HG03354 (cell line): ENCODE measurements around the gene CDIPT.
A peak's percentile ranks its signal among the peaks of the same experiment; 100 is the strongest.

Experiments used
- ATAC-seq: cut with Tn5 transposase; IDR thresholded peaks from one replicate; pipeline ENCODE4 v1.9.1; 2021; ENCODE audit warnings: mild to moderate bottlenecking; ENCODE audit not compliant: unreplicated experiment, poor library complexity, severe bottlenecking

The CDIPT gene

GRCh38 chr16:29814592-29814991 lies 48.4 kb downstream of the CDIPT start:
- ATAC-seq, result no peak

- no peak for ATAC-seq
Measured at GRCh38 chr16:29813644-29814562, 49.1 kb downstream of the CDIPT start.

- no peak for ATAC-seq
Measured at GRCh38 chr16:29812754-29813643, 50.0 kb downstream of the CDIPT start.

DNA sequence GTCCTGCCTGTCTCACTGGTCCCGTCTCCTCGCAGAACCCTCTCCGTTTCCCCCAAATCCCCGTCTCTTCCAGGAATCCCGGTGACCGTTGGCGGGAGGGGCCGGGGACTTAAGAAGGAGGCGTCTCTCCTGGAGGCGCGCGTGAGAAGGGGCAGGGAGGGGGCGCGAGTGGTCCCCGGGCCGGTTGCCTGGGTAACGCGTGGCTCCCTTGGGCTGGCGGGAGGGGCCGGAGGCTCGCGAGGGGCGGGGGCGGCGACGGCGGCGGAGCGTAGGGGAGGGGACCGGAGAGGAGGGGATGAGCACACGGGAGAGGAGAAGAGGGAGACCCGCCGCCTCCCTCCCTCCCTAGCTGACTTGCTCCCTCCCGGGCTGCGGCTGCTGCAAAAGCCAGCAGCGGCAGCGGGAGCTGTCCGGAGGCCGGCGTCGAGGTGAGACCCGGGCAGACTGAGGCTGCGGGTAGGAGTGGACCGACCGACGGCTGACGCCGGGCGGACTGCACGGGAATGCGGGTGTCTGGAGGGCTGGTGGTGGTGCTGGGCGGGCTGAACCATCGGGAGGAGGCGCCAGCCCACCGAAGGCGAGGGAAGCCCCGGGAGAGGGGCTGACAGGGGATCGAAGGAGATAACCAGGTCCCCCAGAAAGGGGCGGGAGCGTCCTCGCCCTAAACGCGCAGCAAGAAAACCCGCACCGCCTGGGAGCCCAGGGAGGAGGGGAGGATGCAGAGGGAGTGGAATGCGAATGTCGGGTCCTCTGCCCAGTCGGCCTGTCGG lies 50.9 kb downstream of the CDIPT start, which contains the start of gene PRRT2:
Gene PRRT2, plus strand, starts transcription at position 298 of the 770 bp plus-strand sequence. CDS start 862 bp downstream, outside the sequence.
- no peak for ATAC-seq

- ATAC-seq, result peak; percentile 30
Measured at GRCh38 chr16:29811170-29811895, 51.7 kb downstream of the CDIPT start.

- ATAC-seq, result no peak
Measured at GRCh38 chr16:29810699-29811169, 52.3 kb downstream of the CDIPT start.

DNA sequence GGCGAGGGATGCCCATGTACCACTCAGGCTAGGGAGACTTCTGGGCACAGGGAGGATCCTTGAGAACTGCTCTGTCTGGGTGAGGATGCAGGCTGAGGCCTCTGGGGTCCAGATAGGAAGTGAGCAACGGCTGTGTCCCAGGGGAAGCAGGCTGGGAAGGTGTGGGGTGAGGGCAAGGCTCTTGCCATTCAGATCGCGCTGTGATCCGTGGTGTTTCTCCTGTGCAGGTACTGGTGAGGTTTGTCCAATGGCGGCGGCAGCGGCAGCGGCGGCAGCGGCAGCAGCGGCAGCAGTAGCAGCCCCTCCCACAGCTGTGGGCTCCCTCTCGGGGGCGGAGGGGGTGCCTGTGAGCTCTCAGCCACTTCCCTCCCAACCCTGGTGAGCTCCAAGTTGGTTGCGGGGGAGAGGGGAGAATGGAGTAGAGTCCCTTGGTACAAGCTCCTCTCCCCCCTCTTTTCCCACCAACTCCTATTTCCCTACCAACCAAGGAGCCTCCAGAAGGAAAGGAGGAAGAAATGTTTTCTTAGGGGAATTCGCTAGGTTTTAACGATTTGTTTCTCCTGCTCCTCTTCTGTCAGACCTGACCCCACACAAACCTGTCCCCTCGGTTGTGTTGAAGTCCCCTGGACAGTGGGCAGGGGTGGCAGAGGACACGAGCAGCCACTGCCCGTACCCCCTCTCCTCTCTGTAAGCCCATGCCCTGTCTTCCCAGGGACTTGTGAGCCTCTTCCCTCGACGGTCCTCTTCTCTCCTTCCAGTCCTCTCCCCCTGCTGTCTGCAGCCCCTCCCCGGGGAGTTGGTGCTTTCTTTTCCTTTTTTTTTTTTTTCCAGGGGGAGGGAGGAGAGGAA lies 53.0 kb downstream of the CDIPT start:
- ATAC-seq, result no peak

- ATAC-seq, result no peak
Measured at GRCh38 chr16:29809031-29809747, 53.8 kb downstream of the CDIPT start.
